Neural progenitor cell (in vitro differentiated cells): ENCODE data around the gene MEI1.

ENCODE experiments used
- CTCF ChIP-seq: fragments of 200-600 bp; sonication (generic); IDR thresholded peaks from 2 replicates; pipeline ENCODE4 v1.5.1; 2017; ENCODE audit warnings: antibody characterized with exemption, mild to moderate bottlenecking
- EZH2 ChIP-seq: fragments of 200-600 bp; sonication (generic); IDR thresholded peaks from 2 replicates; pipeline ENCODE4 v1.6.1; 2017; ENCODE audit warnings: antibody characterized with exemption, mild to moderate bottlenecking, moderate library complexity
- EZH2phosphoT487 ChIP-seq: fragments of 200-600 bp; sonication (generic); IDR thresholded peaks from 2 replicates; pipeline ENCODE4 v1.6.1; 2017; ENCODE audit warnings: antibody characterized with exemption

GRCh38 chr22:41821471-41822316 lies 122.4 kb downstream of the MEI1 start:
- TF ChIP-seq CTCF, result no peak
- TF ChIP-seq EZH2, result no peak
- no peak for TF ChIP-seq EZH2phosphoT487
